DND-41 (cell line): ENCODE data around the gene ERCC6L2.

ENCODE experiments used
- ATAC-seq: fragments of 200-7000 bp; cut with Tn5 transposase; 3 replicates; pipeline ENCODE4 v1.9.1; 2021; ENCODE audit warnings: low read depth; ENCODE audit not compliant: insufficient read depth
- DNase-seq: peaks from one replicate; pipeline ENCODE4 v3.0.0-alpha.2; 2020
- H2AFZ ChIP-seq: 2 replicates; pipeline ENCODE4 v1.6.0; 2012; ENCODE audit warnings: low read depth, low read length
- H3K27ac ChIP-seq: 2 replicates; pipeline ENCODE4 v1.5.1; 2012; ENCODE audit warnings: low read length, inconsistent platforms
- H3K27me3 ChIP-seq: fragments of 200-600 bp; sonication (generic); 2 replicates; pipeline ENCODE4 v1.6.0; 2012; ENCODE audit warnings: low read length, mild to moderate bottlenecking, inconsistent platforms; ENCODE audit not compliant: insufficient read depth, poor library complexity
- H3K36me3 ChIP-seq: 2 replicates; pipeline ENCODE4 v1.5.1; 2012; ENCODE audit warnings: low read length, inconsistent platforms; ENCODE audit not compliant: insufficient read depth
- H3K4me1 ChIP-seq: 2 replicates; pipeline ENCODE4 v1.5.1; 2012; ENCODE audit warnings: mild to moderate bottlenecking, low read length; ENCODE audit not compliant: insufficient read depth
- H3K4me2 ChIP-seq: 2 replicates; pipeline ENCODE4 v1.6.0; 2012; ENCODE audit warnings: mild to moderate bottlenecking, moderate library complexity, low read length, inconsistent platforms; ENCODE audit not compliant: insufficient read depth
- H3K4me3 ChIP-seq, 2 experiments: fragments of 200-600 bp in 1 of 2; shearing (Covaris generic) in 1 of 2; 2 replicates each; pipeline ENCODE4 v1.5.1; 2012 to 2016; ENCODE audit warnings: inconsistent platforms in 2 of 2, low read length in 2 of 2, mild to moderate bottlenecking in 2 of 2, low read depth in 1 of 2, moderate library complexity in 1 of 2
- H3K79me2 ChIP-seq: 2 replicates; pipeline ENCODE4 v1.6.0; 2012; ENCODE audit warnings: low read length, inconsistent platforms; ENCODE audit not compliant: insufficient read depth
- H3K9ac ChIP-seq: 2 replicates; pipeline ENCODE4 v1.6.0; 2012; ENCODE audit warnings: low read depth, mild to moderate bottlenecking, inconsistent platforms, low read length, moderate library complexity
- H3K9me3 ChIP-seq: 2 replicates; pipeline ENCODE4 v1.5.1; 2012; ENCODE audit warnings: low read length, moderate library complexity, mild to moderate bottlenecking, inconsistent platforms; ENCODE audit not compliant: insufficient read depth, severe bottlenecking
- H4K20me1 ChIP-seq: 2 replicates; pipeline ENCODE4 v1.6.0; 2012; ENCODE audit warnings: low read length; ENCODE audit not compliant: insufficient read depth
- CTCF ChIP-seq: IDR thresholded peaks from 2 replicates; pipeline ENCODE4 v1.5.1; 2012; ENCODE audit warnings: borderline replicate concordance, low read length, moderate library complexity, mild to moderate bottlenecking; ENCODE audit not compliant: poor library complexity, severe bottlenecking; ENCODE audit errors: extremely low read depth
- EZH2 ChIP-seq: IDR thresholded peaks from 3 replicates; pipeline ENCODE4 v1.6.1; 2012; ENCODE audit warnings: borderline replicate concordance, low read depth, mild to moderate bottlenecking, moderate library complexity, low read length, inconsistent platforms; ENCODE audit not compliant: severe bottlenecking

ERCC6L2 gene

GRCh38 chr9:95852059-95853032, 23.1 kb upstream of the ERCC6L2 start:
- Histone ChIP-seq H3K4me3 (no peak overlapping the region), H3K79me2 (no peaks in the 10 kb centered on the region), H4K20me1 (no peaks in the 10 kb centered on the region), H2AFZ (no peak overlapping the region), H3K9me3 (peaks cover 7% of the 10 kb centered on the region), H3K9ac (no peak overlapping the region), H3K36me3 (no peaks in the 10 kb centered on the region), H3K4me1 (no peaks in the 10 kb centered on the region; the same call in 1 of the 2 replicates), H3K27me3 (no peaks in the 10 kb centered on the region), H3K4me2 (no peak overlapping the region), H3K27ac (no peak overlapping the region)
- DNase-seq (no peak), ATAC-seq (no peak)
- no peak for TF ChIP-seq EZH2
- no peak for TF ChIP-seq CTCF

GRCh38 chr9:95854386-95855020, 21.0 kb upstream of the ERCC6L2 start:
- TF ChIP-seq EZH2 (no peak), CTCF (no peak)
- Histone ChIP-seq H3K79me2 (no peaks in the 10 kb centered on the region), H3K27me3 (no peaks in the 10 kb centered on the region), H3K4me3 (no peak overlapping the region), H3K9ac (no peak overlapping the region), H4K20me1 (no peaks in the 10 kb centered on the region), H3K36me3 (no peaks in the 10 kb centered on the region), H3K4me1 (no peaks in the 10 kb centered on the region; the same call in 1 of the 2 replicates), H3K4me2 (no peak overlapping the region), H2AFZ (no peak overlapping the region), H3K9me3 (no peaks in the 10 kb centered on the region), H3K27ac (no peak overlapping the region)
- DNase-seq (no peak), ATAC-seq (no peak)

GRCh38 chr9:95855961-95856360, 19.5 kb upstream of the ERCC6L2 start:
- Histone ChIP-seq H3K4me2 (no peak overlapping the region), H3K36me3 (no peaks in the 10 kb centered on the region), H3K9ac (no peak overlapping the region), H3K9me3 (no peaks in the 10 kb centered on the region), H4K20me1 (no peaks in the 10 kb centered on the region), H3K4me1 (no peaks in the 10 kb centered on the region; the same call in 1 of the 2 replicates), H3K27me3 (no peaks in the 10 kb centered on the region), H3K4me3 (no peak overlapping the region), H2AFZ (no peak overlapping the region), H3K27ac (no peak overlapping the region), H3K79me2 (no peaks in the 10 kb centered on the region)
- DNase-seq = no peak
- TF ChIP-seq EZH2 = no peak
- TF ChIP-seq CTCF = no peak
- no peak for ATAC-seq
